ENCODE data around the gene CST7.
A peak's percentile ranks its signal among the peaks of the same experiment; 100 is the strongest.

CST7 gene

DNA sequence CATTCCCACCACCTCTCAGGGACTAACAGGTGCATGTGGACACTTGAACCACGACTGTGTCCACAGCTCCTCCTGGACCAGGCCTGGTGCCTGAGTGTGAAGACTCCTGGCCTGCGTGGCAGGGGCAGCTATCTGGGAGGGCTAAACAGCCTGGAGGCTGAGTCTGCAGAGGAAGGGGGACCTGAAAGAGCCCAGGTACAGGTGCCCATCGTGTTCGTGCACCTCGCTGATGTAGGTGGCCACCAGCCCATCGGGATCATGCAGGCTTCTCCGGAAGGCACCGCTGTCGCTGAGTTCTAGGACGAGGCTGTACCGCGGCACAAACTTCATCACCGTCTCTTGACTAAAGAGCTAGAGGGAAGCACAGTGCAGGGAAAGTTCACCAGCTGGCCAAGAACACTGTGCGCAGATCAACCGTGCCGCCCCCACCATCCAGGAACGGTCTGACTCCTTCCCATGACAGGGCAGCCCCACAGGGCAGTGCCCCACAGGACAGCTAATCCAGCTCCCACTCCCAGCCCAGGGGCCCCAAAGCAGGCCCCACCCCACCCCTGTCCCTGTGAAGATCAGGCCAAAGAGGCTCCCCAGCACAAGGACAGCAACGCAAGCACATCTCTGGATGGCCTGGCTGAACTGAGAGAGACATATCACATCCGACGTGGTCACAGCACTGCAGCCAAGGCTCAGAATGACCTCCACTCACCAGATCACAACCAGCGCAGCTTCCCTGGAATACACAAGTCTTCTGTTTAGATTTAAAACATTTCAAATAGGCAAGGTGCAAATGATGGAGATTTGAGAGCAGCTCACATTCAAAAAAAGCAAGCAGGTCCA is 14.8 kb downstream of the CST7 start:
- H3K27me3 ChIP-seq (ENCODE audit: control insufficient read depth in 1 of 2, insufficient read depth in 2 of 2, low read length in 2 of 2) = no peaks in the 10 kb centered on the region
- peaks cover 53 to 73% of the 10 kb centered on the region in 2 donors for H3K36me3 ChIP-seq (ENCODE audit: control insufficient read depth in 1 of 2, insufficient read depth in 2 of 2, low read length in 2 of 2)
- no peak overlapping the region for H3K27ac ChIP-seq (ENCODE audit: low read depth, low read length)
- H3K4me3 ChIP-seq (ENCODE audit: low read depth in 1 of 2, low read length in 2 of 2) = no peak overlapping the region
- H3K4me1 ChIP-seq (ENCODE audit: control insufficient read depth in 1 of 2, insufficient read depth in 2 of 2, low read length in 2 of 2) = peaks cover 0 to 6% of the 10 kb centered on the region in 2 donors
- no peaks in the 10 kb centered on the region for H3K9me3 ChIP-seq (ENCODE audit: control insufficient read depth in 1 of 2, low read length in 2 of 2)
- H3K9ac ChIP-seq (ENCODE audit: low read depth in 1 of 2, low read length in 2 of 2) = no peak overlapping the region

DNA sequence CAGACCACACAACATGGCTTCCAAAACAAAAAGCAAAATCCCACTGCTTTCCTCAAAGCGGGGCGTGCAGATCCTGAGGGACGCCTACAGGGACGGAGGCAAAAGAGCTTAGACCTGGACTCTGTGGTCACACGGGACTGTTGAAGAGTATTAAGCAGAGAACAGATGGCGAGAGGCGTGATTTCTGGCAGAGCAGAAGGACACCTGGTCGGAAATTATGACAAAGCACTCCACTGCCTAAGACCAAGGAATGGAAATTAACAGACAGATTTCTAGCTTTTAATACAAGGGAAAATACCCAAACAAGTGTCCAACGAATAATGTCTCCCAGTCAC is 15.4 kb downstream of the CST7 start:
- Histone ChIP-seq H3K27me3 (ENCODE audit: control insufficient read depth in 1 of 2, insufficient read depth in 2 of 2, low read length in 2 of 2) (no peaks in the 10 kb centered on the region), H3K4me3 (ENCODE audit: low read depth in 1 of 2, low read length in 2 of 2) (no peak overlapping the region), H3K36me3 (ENCODE audit: control insufficient read depth in 1 of 2, insufficient read depth in 2 of 2, low read length in 2 of 2) (peaks cover 55 to 78% of the 10 kb centered on the region in 2 donors), H3K4me1 (ENCODE audit: control insufficient read depth in 1 of 2, insufficient read depth in 2 of 2, low read length in 2 of 2) (peaks cover 0 to 6% of the 10 kb centered on the region in 2 donors), H3K9me3 (ENCODE audit: control insufficient read depth in 1 of 2, low read length in 2 of 2) (no peaks in the 10 kb centered on the region), H3K9ac (ENCODE audit: low read depth in 1 of 2, low read length in 2 of 2) (no peak overlapping the region), H3K27ac (ENCODE audit: low read depth, low read length) (no peak overlapping the region)

DNA sequence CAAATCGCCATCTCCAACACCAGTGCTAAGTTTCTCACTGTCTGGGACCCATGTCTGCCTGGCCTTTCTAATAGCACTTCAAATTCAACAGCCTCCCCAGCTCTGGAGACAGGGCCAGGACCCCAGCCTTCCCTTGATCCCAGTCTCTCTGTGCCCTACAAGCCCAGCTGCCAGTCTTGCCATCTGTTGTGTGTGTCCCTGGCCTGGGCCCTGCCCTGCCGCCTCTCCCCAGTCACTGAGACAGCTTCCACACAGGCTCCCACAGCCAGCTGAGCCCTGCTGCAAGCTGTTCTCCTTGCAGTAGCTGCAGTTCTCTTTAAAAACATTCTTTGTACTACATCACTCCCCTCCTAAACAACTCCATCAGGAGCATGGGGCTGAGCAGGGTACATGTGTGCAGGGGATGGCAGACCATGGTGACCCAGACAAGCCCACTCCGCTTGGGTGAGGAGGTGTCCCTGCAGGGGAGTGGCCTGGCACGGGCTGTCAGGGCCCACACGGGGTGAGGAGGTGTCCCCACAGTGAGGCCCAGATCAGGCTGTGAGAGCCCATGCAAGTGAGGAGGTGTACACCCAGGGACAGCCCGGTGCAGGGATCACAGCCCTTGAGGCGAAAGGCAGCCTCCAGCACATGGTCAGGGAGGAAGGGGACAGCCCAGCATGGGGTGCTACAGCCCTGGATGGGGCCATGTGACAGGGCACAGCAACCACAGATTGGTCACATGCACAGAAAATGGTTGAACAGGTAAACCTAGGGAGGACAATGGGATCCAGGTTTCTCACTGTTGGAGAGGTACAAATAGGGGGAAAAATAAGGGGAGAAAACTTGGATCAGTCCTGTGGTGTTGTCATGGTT is 16.2 kb downstream of the CST7 start:
- H3K27ac ChIP-seq (ENCODE audit: low read depth, low read length) = no peak overlapping the region
- H3K4me1 ChIP-seq (ENCODE audit: control insufficient read depth in 1 of 2, insufficient read depth in 2 of 2, low read length in 2 of 2) = peaks cover 0 to 6% of the 10 kb centered on the region in 2 donors
- H3K9me3 ChIP-seq (ENCODE audit: control insufficient read depth in 1 of 2, low read length in 2 of 2) = no peaks in the 10 kb centered on the region
- no peak overlapping the region for H3K9ac ChIP-seq (ENCODE audit: low read depth in 1 of 2, low read length in 2 of 2)
- no peaks in the 10 kb centered on the region for H3K27me3 ChIP-seq (ENCODE audit: control insufficient read depth in 1 of 2, insufficient read depth in 2 of 2, low read length in 2 of 2)
- no peak overlapping the region for H3K4me3 ChIP-seq (ENCODE audit: low read depth in 1 of 2, low read length in 2 of 2)
- H3K36me3 ChIP-seq (ENCODE audit: control insufficient read depth in 1 of 2, insufficient read depth in 2 of 2, low read length in 2 of 2) = peaks cover 53 to 77% of the 10 kb centered on the region in 2 donors

- Histone ChIP-seq H3K36me3 (ENCODE audit: control insufficient read depth in 1 of 2, insufficient read depth in 2 of 2, low read length in 2 of 2) (peaks cover 48 to 80% of the 10 kb centered on the region in 2 donors), H3K9ac (ENCODE audit: low read depth in 1 of 2, low read length in 2 of 2) (no peak overlapping the region), H3K27me3 (ENCODE audit: control insufficient read depth in 1 of 2, insufficient read depth in 2 of 2, low read length in 2 of 2) (no peaks in the 10 kb centered on the region), H3K27ac (ENCODE audit: low read depth, low read length) (no peak overlapping the region), H3K9me3 (ENCODE audit: control insufficient read depth in 1 of 2, low read length in 2 of 2) (no peaks in the 10 kb centered on the region), H3K4me1 (ENCODE audit: control insufficient read depth in 1 of 2, insufficient read depth in 2 of 2, low read length in 2 of 2) (peaks cover under 1 to 6% of the 10 kb centered on the region in 2 donors), H3K4me3 (ENCODE audit: low read depth in 1 of 2, low read length in 2 of 2) (no peak overlapping the region)
Measured at GRCh38 chr20:24966317-24967012, 17.4 kb downstream of the CST7 start.

GRCh38 chr20:24968278-24968800 is 19.3 kb downstream of the CST7 start:
- Histone ChIP-seq H3K4me1 (ENCODE audit: control insufficient read depth in 1 of 2, insufficient read depth in 2 of 2, low read length in 2 of 2) (peaks cover 4 to 6% of the 10 kb centered on the region in 2 donors), H3K27me3 (ENCODE audit: control insufficient read depth in 1 of 2, insufficient read depth in 2 of 2, low read length in 2 of 2) (no peaks in the 10 kb centered on the region), H3K4me3 (ENCODE audit: low read depth in 1 of 2, low read length in 2 of 2) (no peak overlapping the region), H3K9me3 (ENCODE audit: control insufficient read depth in 1 of 2, low read length in 2 of 2) (no peaks in the 10 kb centered on the region), H3K27ac (ENCODE audit: low read depth, low read length) (no peak overlapping the region), H3K36me3 (ENCODE audit: control insufficient read depth in 1 of 2, insufficient read depth in 2 of 2, low read length in 2 of 2) (peaks cover 50 to 83% of the 10 kb centered on the region in 2 donors), H3K9ac (ENCODE audit: low read depth in 1 of 2, low read length in 2 of 2) (peak overlapping the region in 1 of 2 donors; percentile 12)

- H3K9ac ChIP-seq (ENCODE audit: low read depth in 1 of 2, low read length in 2 of 2) = no peak overlapping the region
- H3K36me3 ChIP-seq (ENCODE audit: control insufficient read depth in 1 of 2, insufficient read depth in 2 of 2, low read length in 2 of 2) = peaks cover 39 to 74% of the 10 kb centered on the region in 2 donors
- no peak overlapping the region for H3K27ac ChIP-seq (ENCODE audit: low read depth, low read length)
- H3K4me3 ChIP-seq (ENCODE audit: low read depth in 1 of 2, low read length in 2 of 2) = no peak overlapping the region
- H3K9me3 ChIP-seq (ENCODE audit: control insufficient read depth in 1 of 2, low read length in 2 of 2) = no peaks in the 10 kb centered on the region
- H3K4me1 ChIP-seq (ENCODE audit: control insufficient read depth in 1 of 2, insufficient read depth in 2 of 2, low read length in 2 of 2) = peaks cover 4 to 6% of the 10 kb centered on the region in 2 donors
- H3K27me3 ChIP-seq (ENCODE audit: control insufficient read depth in 1 of 2, insufficient read depth in 2 of 2, low read length in 2 of 2) = no peaks in the 10 kb centered on the region
Measured at GRCh38 chr20:24969186-24970029, 20.3 kb downstream of the CST7 start.

DNA sequence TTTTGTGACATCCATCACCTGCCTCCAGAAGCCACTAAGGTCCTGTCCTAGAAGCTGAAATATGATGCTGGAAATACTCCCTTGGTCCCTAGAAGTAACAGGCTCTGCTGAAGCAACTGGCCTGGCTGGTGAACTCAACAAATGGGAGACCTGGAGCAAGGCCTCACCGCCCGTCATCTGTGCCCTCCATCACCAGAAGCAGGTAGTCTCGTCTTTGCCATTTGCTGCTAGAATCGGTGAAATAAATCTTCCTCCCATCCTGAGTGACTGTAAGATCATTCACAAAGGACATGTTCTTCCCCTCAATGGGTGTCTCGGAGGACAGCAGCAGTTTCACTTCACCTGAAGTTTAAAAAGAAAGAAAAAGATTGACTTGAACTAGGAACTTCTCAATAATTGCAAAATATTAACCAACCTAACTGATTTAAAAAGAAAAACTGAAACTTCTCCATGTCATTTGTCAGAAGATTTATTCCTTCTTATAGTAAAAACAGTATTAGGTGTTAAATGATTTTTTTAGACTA is 21.0 kb downstream of the CST7 start:
- no peak overlapping the region for H3K4me3 ChIP-seq (ENCODE audit: low read depth in 1 of 2, low read length in 2 of 2)
- H3K9me3 ChIP-seq (ENCODE audit: control insufficient read depth in 1 of 2, low read length in 2 of 2) = no peaks in the 10 kb centered on the region
- no peak overlapping the region for H3K27ac ChIP-seq (ENCODE audit: low read depth, low read length)
- no peaks in the 10 kb centered on the region for H3K27me3 ChIP-seq (ENCODE audit: control insufficient read depth in 1 of 2, insufficient read depth in 2 of 2, low read length in 2 of 2)
- H3K4me1 ChIP-seq (ENCODE audit: control insufficient read depth in 1 of 2, insufficient read depth in 2 of 2, low read length in 2 of 2) = peaks cover 4 to 6% of the 10 kb centered on the region in 2 donors
- H3K9ac ChIP-seq (ENCODE audit: low read depth in 1 of 2, low read length in 2 of 2) = no peak overlapping the region
- peaks cover 37 to 69% of the 10 kb centered on the region in 2 donors for H3K36me3 ChIP-seq (ENCODE audit: control insufficient read depth in 1 of 2, insufficient read depth in 2 of 2, low read length in 2 of 2)

DNA sequence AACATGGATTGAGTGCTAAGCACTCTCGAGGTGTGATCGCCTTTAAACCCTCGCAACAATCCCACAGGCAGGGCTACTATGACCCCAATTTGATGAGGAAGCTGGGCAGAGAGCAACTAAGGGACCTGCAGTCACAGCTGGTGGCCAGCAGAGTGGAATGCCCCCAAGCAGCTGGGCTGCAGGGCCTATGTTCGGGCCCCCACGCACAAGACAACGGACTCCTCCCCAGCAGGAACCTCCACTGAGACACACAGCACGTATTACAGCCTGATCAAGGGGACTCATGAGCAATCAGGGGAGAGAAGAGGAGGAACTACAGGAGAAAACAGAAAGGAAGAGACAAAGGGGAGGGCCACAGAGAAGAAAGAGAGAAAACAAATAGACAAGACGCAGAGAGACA is 21.7 kb downstream of the CST7 start:
- Histone ChIP-seq H3K27ac (ENCODE audit: low read depth, low read length) (no peak overlapping the region), H3K9me3 (ENCODE audit: control insufficient read depth in 1 of 2, low read length in 2 of 2) (no peaks in the 10 kb centered on the region), H3K4me1 (ENCODE audit: control insufficient read depth in 1 of 2, insufficient read depth in 2 of 2, low read length in 2 of 2) (peaks cover 4 to 6% of the 10 kb centered on the region in 2 donors), H3K9ac (ENCODE audit: low read depth in 1 of 2, low read length in 2 of 2) (no peak overlapping the region), H3K27me3 (ENCODE audit: control insufficient read depth in 1 of 2, insufficient read depth in 2 of 2, low read length in 2 of 2) (no peaks in the 10 kb centered on the region), H3K36me3 (ENCODE audit: control insufficient read depth in 1 of 2, insufficient read depth in 2 of 2, low read length in 2 of 2) (peaks cover 34 to 62% of the 10 kb centered on the region in 2 donors), H3K4me3 (ENCODE audit: low read depth in 1 of 2, low read length in 2 of 2) (no peak overlapping the region)

Data from duodenal mucosa (tissue), 2 donors.